ENCODE results near the gene COL6A1. TPM values are rescaled to one million over a fixed set of nuclear protein-coding genes. Genes with fewer than 3 reads are reported as not detected.

The COL6A1 gene
- total RNA-seq, 1 experiment from 2014 or later: 87.5 TPM

DNA sequence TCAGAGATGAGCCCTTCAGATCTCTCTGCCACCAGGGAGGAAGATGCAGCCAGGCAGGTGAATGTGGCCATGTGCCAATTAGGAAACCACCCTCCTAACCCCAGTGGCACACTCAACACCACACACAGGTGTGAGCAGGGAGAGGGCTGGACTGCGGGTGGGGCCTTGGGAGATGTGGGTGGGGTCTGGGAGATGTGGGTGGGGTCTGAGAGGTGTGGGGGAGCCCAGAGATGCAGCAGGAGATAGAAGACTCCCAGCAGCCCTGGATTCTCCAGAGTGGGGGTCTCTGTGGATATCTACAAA, 43.2 kb upstream of the COL6A1 start:
- Histone ChIP-seq H3K27me3 (ENCODE audit: insufficient read depth, low read length) (no peaks in the 10 kb centered on the region), H4K20me1 (ENCODE audit: insufficient read depth) (no peaks in the 10 kb centered on the region), H3K79me2 (ENCODE audit: insufficient read depth, low read length) (no peaks in the 10 kb centered on the region), H3K9me3 (ENCODE audit: control insufficient read depth in 1 of 2, insufficient read depth in 1 of 2, low read depth in 1 of 2, low read length in 2 of 2) (no peaks in the 10 kb centered on the region), H3K4me2 (ENCODE audit: low read length) (no peak overlapping the region), H3K9me2 (ENCODE audit: insufficient read depth) (no peaks in the 10 kb centered on the region), H3K9ac (ENCODE audit: low read length) (no peak overlapping the region), H3K36me3 (ENCODE audit: control insufficient read depth in 1 of 2, insufficient read depth in 2 of 2, low read length in 2 of 2) (no peaks in the 10 kb centered on the region), H3K4me1 (ENCODE audit: control insufficient read depth in 1 of 2, insufficient read depth in 2 of 2, low read length in 2 of 2) (no peaks in the 10 kb centered on the region), H3K27ac (ENCODE audit: low read depth, low read length) (no peak overlapping the region), H3K4me3 (replicated peaks in 1 of 2; ENCODE audit: low read depth in 1 of 2, low read length in 2 of 2) (no peak overlapping the region), H2AFZ (ENCODE audit: low read depth, low read length, poor library complexity, severe bottlenecking) (no peak overlapping the region)
- intact Hi-C loops (cut with micrococcal nuclease): no loop called here
- TF ChIP-seq, protein P1, sequence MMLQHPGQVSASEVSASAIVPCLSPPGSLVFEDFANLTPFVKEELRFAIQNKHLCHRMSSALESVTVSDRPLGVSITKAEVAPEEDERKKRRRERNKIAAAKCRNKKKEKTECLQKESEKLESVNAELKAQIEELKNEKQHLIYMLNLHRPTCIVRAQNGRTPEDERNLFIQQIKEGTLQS (IDR thresholded peaks at IDR 0.05): no peak
- TF ChIP-seq SP1 (IDR thresholded peaks at IDR 0.05; ENCODE audit: low read depth): no peak
- TF ChIP-seq RAD21 (IDR thresholded peaks at IDR 0.05; ENCODE audit: low read depth): no peak
- TF ChIP-seq YY1 (IDR thresholded peaks at IDR 0.05; ENCODE audit: extremely low read depth, insufficient replicate concordance, low read depth, low read length): no peak
- TF ChIP-seq EZH2 (IDR thresholded peaks at IDR 0.05): no peak
- TF ChIP-seq EGR1 (IDR thresholded peaks at IDR 0.05; ENCODE audit: low read depth): no peak
- no peak for TF ChIP-seq CEBPB (IDR thresholded peaks at IDR 0.05; ENCODE audit: low read depth)
- TF ChIP-seq CBX3 (IDR thresholded peaks at IDR 0.05; ENCODE audit: low read depth): no peak
- TF ChIP-seq, protein P2, sequence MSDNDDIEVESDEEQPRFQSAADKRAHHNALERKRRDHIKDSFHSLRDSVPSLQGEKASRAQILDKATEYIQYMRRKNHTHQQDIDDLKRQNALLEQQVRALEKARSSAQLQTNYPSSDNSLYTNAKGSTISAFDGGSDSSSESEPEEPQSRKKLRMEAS (IDR thresholded peaks at IDR 0.05): no peak
- BruUV-seq (replicated peaks): no TSS peak
- CTCF ChIA-PET: no interaction called here
- POLR2A ChIA-PET: no interaction called here
- DNase-seq (ENCODE audit: low read depth, low spot score): no peak
- RAD21 ChIA-PET (ENCODE audit: low non-redundant PET in 1 of 2, low total read pairs in 2 of 2, uncharacterized antibody in 2 of 2, unreplicated experiment in 2 of 2): no interaction called here
- ATAC-seq: peak; percentile 48; the same call in 1 of the 2 replicates

DNA sequence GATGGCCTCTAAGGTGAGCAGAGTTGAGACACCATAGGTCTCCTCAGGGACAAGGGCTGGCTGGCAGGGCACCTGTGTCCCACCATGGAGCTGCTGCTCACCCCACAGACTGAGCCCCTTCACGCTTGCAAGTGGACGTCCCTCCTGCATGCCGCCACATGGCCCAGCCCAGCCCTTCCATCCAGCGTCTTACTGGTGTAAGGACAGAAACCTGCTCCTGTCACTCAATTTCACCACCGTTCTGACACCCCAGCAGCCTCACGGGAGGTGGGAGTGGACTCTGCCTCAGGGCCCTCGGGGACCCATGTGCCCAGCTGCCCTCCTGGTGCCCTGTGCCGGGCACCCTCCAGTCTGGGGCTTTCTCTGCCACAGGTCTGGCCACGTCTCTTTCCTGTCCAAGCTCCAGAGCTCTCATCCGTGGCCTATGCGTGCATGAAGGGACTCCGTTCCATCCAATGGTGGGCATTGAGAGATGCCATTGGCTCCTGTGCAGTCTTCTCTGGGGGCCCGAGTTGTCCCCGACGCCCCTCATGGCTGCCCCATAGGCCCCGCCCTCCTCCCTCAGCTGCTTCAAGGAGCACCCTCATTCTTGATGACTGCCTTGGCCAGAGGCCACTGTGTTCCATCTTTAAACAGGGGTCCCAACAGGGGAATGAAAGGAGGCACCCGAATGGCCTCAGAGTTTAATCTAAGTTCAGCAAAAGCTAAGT, 42.6 kb upstream of the COL6A1 start:
- TF ChIP-seq RAD21 (IDR thresholded peaks at IDR 0.05; ENCODE audit: low read depth): no peak
- TF ChIP-seq ZNF274 (IDR thresholded peaks at IDR 0.05; ENCODE audit: low read depth, low read length): no peak
- no peak for TF ChIP-seq YY1 (IDR thresholded peaks at IDR 0.05; ENCODE audit: extremely low read depth, insufficient replicate concordance, low read depth, low read length)
- TF ChIP-seq POLR2AphosphoS5 (IDR thresholded peaks at IDR 0.05; ENCODE audit: low read depth, low read length): no peak
- TF ChIP-seq POLR2A (IDR thresholded peaks at IDR 0.05; ENCODE audit: borderline replicate concordance, extremely low read depth, insufficient read depth, insufficient read length): no peak
- no peak for TF ChIP-seq SIN3A (IDR thresholded peaks at IDR 0.05; ENCODE audit: low read depth)
- TF ChIP-seq EGR1 (IDR thresholded peaks at IDR 0.05; ENCODE audit: low read depth): no peak
- no peak for TF ChIP-seq SP1 (IDR thresholded peaks at IDR 0.05; ENCODE audit: low read depth)
- no peak for TF ChIP-seq JUND (IDR thresholded peaks at IDR 0.05)
- TF ChIP-seq ELF1 (IDR thresholded peaks at IDR 0.05; ENCODE audit: borderline replicate concordance, low read depth): no peak
- TF ChIP-seq, protein P1 (IDR thresholded peaks at IDR 0.05): no peak
- no peak for TF ChIP-seq EZH2phosphoT487 (IDR thresholded peaks at IDR 0.05; ENCODE audit: borderline replicate concordance)

More for the DNA sequence above, 42.6 kb upstream of the COL6A1 start:
- H3K79me2 ChIP-seq (ENCODE audit: insufficient read depth, low read length): no peaks in the 10 kb centered on the region
- DNase-seq (ENCODE audit: low read depth, low spot score) (no peak), ATAC-seq (no peak)
- H3K27ac ChIP-seq (ENCODE audit: low read depth, low read length): no peak overlapping the region
- RAD21 ChIA-PET (ENCODE audit: low non-redundant PET in 1 of 2, low total read pairs in 2 of 2, uncharacterized antibody in 2 of 2, unreplicated experiment in 2 of 2): no interaction called here
- H3K4me1 ChIP-seq (ENCODE audit: control insufficient read depth in 1 of 2, insufficient read depth in 2 of 2, low read length in 2 of 2): no peaks in the 10 kb centered on the region
- no peaks in the 10 kb centered on the region for H4K20me1 ChIP-seq (ENCODE audit: insufficient read depth)
- CTCF ChIA-PET: no interaction called here
- no peak overlapping the region for H3K4me3 ChIP-seq (replicated peaks in 1 of 2; ENCODE audit: low read depth in 1 of 2, low read length in 2 of 2)
- no peaks in the 10 kb centered on the region for H3K36me3 ChIP-seq (ENCODE audit: control insufficient read depth in 1 of 2, insufficient read depth in 2 of 2, low read length in 2 of 2)
- POLR2A ChIA-PET: no interaction called here
- H3K9ac ChIP-seq (ENCODE audit: low read length): no peak overlapping the region
- intact Hi-C loops (cut with micrococcal nuclease): no loop called here
- H3K9me3 ChIP-seq (ENCODE audit: control insufficient read depth in 1 of 2, insufficient read depth in 1 of 2, low read depth in 1 of 2, low read length in 2 of 2): no peaks in the 10 kb centered on the region
- no peak overlapping the region for H2AFZ ChIP-seq (ENCODE audit: low read depth, low read length, poor library complexity, severe bottlenecking)
- no TSS peak for BruUV-seq (replicated peaks)
- no peaks in the 10 kb centered on the region for H3K9me2 ChIP-seq (ENCODE audit: insufficient read depth)
- H3K27me3 ChIP-seq (ENCODE audit: insufficient read depth, low read length): no peaks in the 10 kb centered on the region
- no peak overlapping the region for H3K4me2 ChIP-seq (ENCODE audit: low read length)
